Nephron (organoid): ENCODE data around the gene PIKFYVE.
A peak's percentile ranks its signal among the peaks of the same experiment; 100 is the strongest.

Experiments
- H3K27ac Mint-ChIP-seq, 3 experiments: 2 replicates each; pipeline ENCODE4 v1.8.0; 2020; ENCODE audit warnings: mixed read lengths in 3 of 3, mild to moderate bottlenecking in 2 of 3, moderate library complexity in 1 of 3
- H3K27me3 Mint-ChIP-seq: 2 replicates; pipeline ENCODE4 v1.8.0; 2021; ENCODE audit warnings: low read depth, mild to moderate bottlenecking, moderate library complexity, mixed read lengths
- H3K36me3 Mint-ChIP-seq: 2 replicates; pipeline ENCODE4 v1.8.0; 2020; ENCODE audit warnings: low read depth, mixed read lengths
- H3K4me1 Mint-ChIP-seq: 2 replicates; pipeline ENCODE4 v1.8.0; 2020; ENCODE audit warnings: mixed read lengths
- H3K4me3 Mint-ChIP-seq, 3 experiments: 2 replicates each; pipeline ENCODE4 v1.8.0; 2020; ENCODE audit warnings: mild to moderate bottlenecking in 3 of 3, mixed read lengths in 3 of 3, moderate library complexity in 2 of 3
- H3K9me3 Mint-ChIP-seq: 2 replicates; pipeline ENCODE4 v1.8.0; 2020; ENCODE audit warnings: mixed read lengths
- CTCF ChIP-seq, 3 experiments: fragments of 200-600 bp; sonication (generic); IDR thresholded peaks; one replicate each; pipeline ENCODE4 v1.5.0; 2021; ENCODE audit warnings: antibody characterized with exemption in 3 of 3; ENCODE audit not compliant: unreplicated experiment in 3 of 3

Gene PIKFYVE

DNA sequence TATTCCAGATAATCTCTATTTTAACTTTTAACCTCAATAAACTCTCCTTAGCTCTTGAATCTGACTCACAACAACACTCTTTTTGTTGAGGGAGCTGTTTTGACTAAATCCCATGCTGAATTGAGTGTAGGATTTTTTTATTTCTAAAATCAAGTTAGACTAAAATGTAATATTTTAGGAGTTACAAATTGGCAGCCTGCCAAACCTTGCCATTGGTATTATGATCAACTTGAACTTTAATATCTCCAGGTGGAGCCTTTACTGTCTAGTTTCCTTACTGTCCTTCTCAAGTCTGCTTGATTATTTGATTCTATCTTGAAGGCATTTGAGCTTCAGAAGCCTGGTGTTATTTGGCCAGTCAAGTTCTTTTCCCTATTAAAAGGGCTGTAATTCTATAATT is 8.7 kb downstream of the PIKFYVE start:
- Mint-ChIP-seq H3K36me3 (peaks cover 77% of the 10 kb centered on the region), H3K9me3 (peaks cover 2% of the 10 kb centered on the region), H3K4me3 (no peak overlapping the region), H3K27me3 (no peaks in the 10 kb centered on the region), H3K27ac (peak overlapping the region in 2 of 3 experiments; percentile 2 to 53), H3K4me1 (peaks cover 12% of the 10 kb centered on the region)
- TF ChIP-seq CTCF (IDR thresholded peaks at IDR 0.05; ENCODE audit: unreplicated experiment in 3 of 3): no peak

GRCh38 chr2:208278549-208278948 is 12.5 kb downstream of the PIKFYVE start:
- Mint-ChIP-seq H3K27ac (no peak overlapping the region), H3K9me3 (peaks cover 2% of the 10 kb centered on the region), H3K27me3 (no peaks in the 10 kb centered on the region), H3K4me3 (no peak overlapping the region), H3K36me3 (peaks cover 92% of the 10 kb centered on the region), H3K4me1 (peaks cover 12% of the 10 kb centered on the region)
- no peak for TF ChIP-seq CTCF (IDR thresholded peaks at IDR 0.05; ENCODE audit: unreplicated experiment in 3 of 3)

DNA sequence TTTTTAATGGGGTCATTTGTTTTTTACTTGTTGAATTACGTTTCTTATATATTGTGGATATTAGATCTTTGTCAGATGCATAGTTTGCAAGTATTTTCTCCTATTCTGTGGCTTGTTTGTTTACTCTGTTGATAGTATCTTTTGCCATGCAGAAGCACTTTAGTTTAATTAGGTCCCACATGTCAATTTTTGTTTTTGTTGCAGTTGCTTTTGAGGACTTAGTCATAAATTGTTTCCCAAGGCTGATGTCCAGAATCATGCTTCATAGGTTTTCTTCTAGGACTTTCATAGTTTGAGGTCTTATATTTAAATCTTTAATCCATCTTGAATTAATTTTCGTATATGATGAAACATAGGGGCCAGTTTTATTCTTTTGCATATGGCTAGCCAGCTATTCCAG is 13.2 kb downstream of the PIKFYVE start:
- Mint-ChIP-seq H3K4me3 (no peak overlapping the region), H3K4me1 (peaks cover 9% of the 10 kb centered on the region), H3K27me3 (no peaks in the 10 kb centered on the region), H3K36me3 (peaks cover 87% of the 10 kb centered on the region), H3K9me3 (peaks cover 2% of the 10 kb centered on the region), H3K27ac (no peak overlapping the region)
- no peak for TF ChIP-seq CTCF (IDR thresholded peaks at IDR 0.05; ENCODE audit: unreplicated experiment in 3 of 3)

DNA sequence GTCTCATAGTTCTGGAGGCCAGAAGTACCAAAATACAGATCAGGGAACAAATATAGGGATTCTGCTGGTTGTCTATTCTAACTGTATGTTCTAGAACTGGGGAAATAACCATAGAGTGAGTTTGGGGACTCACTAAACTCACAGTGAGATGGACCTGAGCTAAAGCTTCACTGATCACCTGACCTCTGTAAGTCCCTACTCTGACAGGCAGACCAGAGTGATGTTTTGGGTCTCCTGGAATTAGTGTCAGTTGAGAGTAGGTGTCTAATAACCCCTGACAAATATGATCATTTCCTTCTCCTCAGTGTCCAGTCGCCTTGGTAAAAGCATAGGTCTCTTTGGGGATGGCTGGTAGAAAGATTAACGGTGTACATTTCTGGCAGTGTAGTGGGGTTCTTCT is 14.2 kb downstream of the PIKFYVE start:
- Mint-ChIP-seq H3K27me3 (no peaks in the 10 kb centered on the region), H3K9me3 (peaks cover 2% of the 10 kb centered on the region), H3K4me3 (no peak overlapping the region), H3K4me1 (peaks cover 2% of the 10 kb centered on the region), H3K36me3 (peaks cover 82% of the 10 kb centered on the region), H3K27ac (no peak overlapping the region)
- TF ChIP-seq CTCF (IDR thresholded peaks at IDR 0.05; ENCODE audit: unreplicated experiment in 3 of 3): no peak

DNA sequence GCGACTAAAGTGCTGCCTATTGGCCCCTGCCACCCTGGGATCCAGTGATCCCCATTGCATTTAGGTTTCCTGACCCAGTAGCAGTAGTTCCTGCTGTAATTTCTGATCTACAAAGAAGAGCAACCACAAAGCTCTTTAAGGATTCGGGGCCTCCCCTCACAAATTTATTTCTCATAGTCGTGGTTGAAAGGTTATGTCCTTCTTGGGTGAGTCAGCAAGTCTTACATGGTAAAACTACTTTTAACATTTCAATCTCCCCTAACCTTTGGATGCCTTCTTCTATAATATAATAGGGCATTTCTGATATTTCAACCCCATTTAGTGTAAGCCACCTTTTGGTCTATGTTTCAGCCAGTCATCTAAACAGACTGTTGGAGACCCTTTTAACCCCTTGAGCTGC is 14.9 kb downstream of the PIKFYVE start:
- H3K9me3 Mint-ChIP-seq: peaks cover 2% of the 10 kb centered on the region
- peaks cover 82% of the 10 kb centered on the region for H3K36me3 Mint-ChIP-seq
- TF ChIP-seq CTCF (IDR thresholded peaks at IDR 0.05; ENCODE audit: unreplicated experiment in 3 of 3): no peak
- H3K4me3 Mint-ChIP-seq: no peak overlapping the region
- no peaks in the 10 kb centered on the region for H3K27me3 Mint-ChIP-seq
- no peak overlapping the region for H3K27ac Mint-ChIP-seq
- no peaks in the 10 kb centered on the region for H3K4me1 Mint-ChIP-seq

- no peak for TF ChIP-seq CTCF (IDR thresholded peaks at IDR 0.05; ENCODE audit: unreplicated experiment in 3 of 3)
- Mint-ChIP-seq H3K36me3 (peaks cover 76% of the 10 kb centered on the region), H3K27me3 (no peaks in the 10 kb centered on the region), H3K4me3 (no peak overlapping the region), H3K27ac (no peak overlapping the region), H3K9me3 (peaks cover 12% of the 10 kb centered on the region), H3K4me1 (no peaks in the 10 kb centered on the region)
Observed at GRCh38 chr2:208285853-208286252, 19.8 kb downstream of the PIKFYVE start.
